Prostate gland (tissue), 2 donors: ENCODE results near the gene KCNH3.

Source experiments
- POLR2A ChIP-seq: fragments of 450-650 bp; IDR thresholded peaks from one replicate; pipeline ENCODE4 v1.6.1; 2016; ENCODE audit warnings: antibody characterized with exemption, mild to moderate bottlenecking
- TF ChIP-seq, protein P1 (sequence below), 4 experiments: fragments of 200-600 bp in 2 of 4; fragments of 450-650 bp in 2 of 4; sonication (generic) in 2 of 4; IDR thresholded peaks; 1 replicate in 3 of 4; 2 replicates in 1 of 4; pipeline ENCODE4 v1.5.1; 2016 to 2019; ENCODE audit warnings: antibody characterized with exemption in 4 of 4, mild to moderate bottlenecking in 2 of 4, moderate library complexity in 2 of 4

DNA sequence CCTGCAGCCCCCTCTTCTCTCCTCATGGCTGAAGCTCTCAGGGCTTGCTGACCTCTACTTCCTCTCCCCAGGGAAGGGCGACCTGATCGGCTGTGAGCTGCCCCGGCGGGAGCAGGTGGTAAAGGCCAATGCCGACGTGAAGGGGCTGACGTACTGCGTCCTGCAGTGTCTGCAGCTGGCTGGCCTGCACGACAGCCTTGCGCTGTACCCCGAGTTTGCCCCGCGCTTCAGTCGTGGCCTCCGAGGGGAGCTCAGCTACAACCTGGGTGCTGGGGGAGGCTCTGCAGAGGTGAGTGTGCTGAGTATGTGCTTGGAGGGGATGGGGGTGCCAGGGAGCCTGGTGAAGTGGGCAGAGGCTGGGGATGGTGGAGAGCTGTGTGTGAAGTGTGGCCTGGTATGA lies 15.4 kb downstream of the KCNH3 start:
- no peak for TF ChIP-seq POLR2A
- TF ChIP-seq, protein P1, sequence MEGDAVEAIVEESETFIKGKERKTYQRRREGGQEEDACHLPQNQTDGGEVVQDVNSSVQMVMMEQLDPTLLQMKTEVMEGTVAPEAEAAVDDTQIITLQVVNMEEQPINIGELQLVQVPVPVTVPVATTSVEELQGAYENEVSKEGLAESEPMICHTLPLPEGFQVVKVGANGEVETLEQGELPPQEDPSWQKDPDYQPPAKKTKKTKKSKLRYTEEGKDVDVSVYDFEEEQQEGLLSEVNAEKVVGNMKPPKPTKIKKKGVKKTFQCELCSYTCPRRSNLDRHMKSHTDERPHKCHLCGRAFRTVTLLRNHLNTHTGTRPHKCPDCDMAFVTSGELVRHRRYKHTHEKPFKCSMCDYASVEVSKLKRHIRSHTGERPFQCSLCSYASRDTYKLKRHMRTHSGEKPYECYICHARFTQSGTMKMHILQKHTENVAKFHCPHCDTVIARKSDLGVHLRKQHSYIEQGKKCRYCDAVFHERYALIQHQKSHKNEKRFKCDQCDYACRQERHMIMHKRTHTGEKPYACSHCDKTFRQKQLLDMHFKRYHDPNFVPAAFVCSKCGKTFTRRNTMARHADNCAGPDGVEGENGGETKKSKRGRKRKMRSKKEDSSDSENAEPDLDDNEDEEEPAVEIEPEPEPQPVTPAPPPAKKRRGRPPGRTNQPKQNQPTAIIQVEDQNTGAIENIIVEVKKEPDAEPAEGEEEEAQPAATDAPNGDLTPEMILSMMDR (IDR thresholded peaks at IDR 0.05) = no peak
